Measurements from ENCODE around the gene ATP10A. TPM values are rescaled to one million over a fixed set of nuclear protein-coding genes. Genes with fewer than 3 reads are reported as not detected.

ATP10A gene
- total and polyA plus RNA-seq, 2 of the 8 experiments (the other 6 are each of a cell fraction or from before 2014, with no cell fraction given): 2.0 to 2.8 TPM

DNA sequence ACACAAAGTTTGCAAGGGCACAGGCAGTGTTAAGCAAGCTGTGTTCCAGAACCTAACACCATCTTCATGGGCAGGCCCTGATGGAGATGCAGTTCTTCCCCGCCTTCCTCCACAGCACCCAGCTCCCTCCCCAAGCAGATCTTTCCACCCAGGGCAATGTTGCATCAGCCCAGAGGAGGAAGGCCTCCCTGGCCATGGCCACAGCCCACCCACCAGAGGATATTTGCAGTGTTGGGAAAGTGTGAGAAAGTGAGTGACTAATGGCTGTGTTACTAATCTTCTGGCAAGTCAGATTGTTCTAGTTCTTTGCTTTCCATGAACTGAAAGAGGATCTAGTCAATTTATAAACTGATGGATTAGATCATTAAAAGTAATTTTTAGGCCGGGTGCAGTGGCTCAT is 42.0 kb upstream of the ATP10A start:
- Histone ChIP-seq H2BK20ac (ENCODE audit: low read length) (no peak overlapping the region), H2BK15ac (ENCODE audit: low read length) (no peak overlapping the region), H3K9me3 (ENCODE audit: insufficient read depth in 2 of 2, low read depth in 1 of 2, low read length in 1 of 2) (no peaks in the 10 kb centered on the region), H2BK12ac (ENCODE audit: low read depth, low read length) (no peak overlapping the region), H2BK5ac (ENCODE audit: low read depth, low read length) (no peak overlapping the region), H3K18ac (ENCODE audit: extremely low read depth, low read length) (no peak overlapping the region), H3K23me2 (ENCODE audit: low read depth, low read length) (no peaks in the 10 kb centered on the region; the same call in 1 of the 2 replicates), H4K20me1 (replicated peaks in 1 of 2; ENCODE audit: control insufficient read depth in 1 of 2, insufficient read depth in 2 of 2, low read length in 2 of 2) (no peaks in the 10 kb centered on the region), H3K9ac (replicated peaks in 1 of 4; ENCODE audit: extremely low read depth in 1 of 4, low read depth in 3 of 4, low read length in 3 of 4) (no peak overlapping the region), H3K27me3 (replicated peaks in 1 of 4; ENCODE audit: control insufficient read depth in 3 of 4, extremely low read depth in 1 of 4, insufficient read depth in 3 of 4, low read length in 3 of 4) (no peaks in the 10 kb centered on the region; a peak in 1 of 7 replicates), H3K4me2 (ENCODE audit: insufficient read depth in 1 of 2, low read depth in 2 of 2, low read length in 2 of 2) (no peak overlapping the region), H4K5ac (ENCODE audit: insufficient read length, low read depth, low read length) (no peak overlapping the region), H2BK120ac (replicated peaks; ENCODE audit: low read depth, low read length) (no peak overlapping the region), H3K4me1 (replicated peaks in 1 of 4; ENCODE audit: control insufficient read depth in 3 of 4, insufficient read depth in 4 of 4, low read length in 3 of 4) (no peaks in the 10 kb centered on the region; a peak in 1 of 7 replicates), H3K79me2 (ENCODE audit: control insufficient read depth in 1 of 2, insufficient read depth in 2 of 2, low read length in 2 of 2) (no peaks in the 10 kb centered on the region), H3K36me3 (ENCODE audit: control insufficient read depth in 2 of 4, insufficient read depth in 4 of 4, low read length in 3 of 4) (no peaks in the 10 kb centered on the region), H3K4ac (replicated peaks; ENCODE audit: insufficient read length, low read depth, low read length) (no peak overlapping the region), H3K4me3 (ENCODE audit: extremely low read depth in 1 of 4, insufficient read depth in 2 of 4, low read depth in 3 of 4, low read length in 4 of 4) (no peak overlapping the region), H3K14ac (ENCODE audit: insufficient read length) (no peak overlapping the region), H3K79me1 (ENCODE audit: low read depth, low read length) (no peaks in the 10 kb centered on the region), H4K8ac (ENCODE audit: extremely low read depth, insufficient read depth, low read length) (peak overlapping the region; percentile 71; the same call in 1 of the 2 replicates), H3K56ac (replicated peaks; ENCODE audit: insufficient read length, low read depth, low read length) (no peak overlapping the region), H3K23ac (ENCODE audit: insufficient read length) (no peak overlapping the region), H3K27ac (ENCODE audit: low read depth, low read length) (no peak overlapping the region), H2AK5ac (ENCODE audit: low read depth, low read length) (no peak overlapping the region), H2AFZ (ENCODE audit: low read length) (peak overlapping the region; percentile 78; the same call in 1 of the 2 replicates), H4K91ac (replicated peaks; ENCODE audit: insufficient read length, low read length) (no peak overlapping the region)
- no peak for FAIRE-seq
- no peak for DNase-seq (ENCODE audit: low read depth in 1 of 2, low spot score in 2 of 2)
- WGBS, 2 experiments (ENCODE audit: extremely low coverage in 1 of 2, insufficient coverage in 1 of 2, insufficient read length in 1 of 2, insufficient replicate concordance in 2 of 2, low coverage in 1 of 2, low lambda C conversion rate in 2 of 2, missing lambda C conversion rate in 1 of 2): 91% methylated on average over 2 of the region's 2 CpGs; no CpG with 5 or more reads in 1 of the 2 experiments
- CTCF ChIA-PET (ENCODE audit: partially characterized antibody): interaction anchor here (0.7 to 2.1 kb wide), 3 partner anchors 17 to 309 kb away, joined by 3 to 6 read pairs (median 6); no protein-coding TSS in a partner anchor
- no peak for TF ChIP-seq POLR2AphosphoS5 (IDR thresholded peaks at IDR 0.05; ENCODE audit: low read depth, low read length)
- TF ChIP-seq JUND (IDR thresholded peaks at IDR 0.05; ENCODE audit: low read length): no peak
- POLR2A ChIA-PET (ENCODE audit: partially characterized antibody): no interaction called here

All from H1 (cell line).